NCI-H510A (cell line): Measurements from ENCODE around the gene NATD1.
A peak's percentile ranks its signal among the peaks of the same experiment; 100 is the strongest.

Experiments
- DNase-seq: peaks from one replicate; lab custom pipeline; 2025; lab: John Stamatoyannopoulos, UW

NATD1 gene

DNA sequence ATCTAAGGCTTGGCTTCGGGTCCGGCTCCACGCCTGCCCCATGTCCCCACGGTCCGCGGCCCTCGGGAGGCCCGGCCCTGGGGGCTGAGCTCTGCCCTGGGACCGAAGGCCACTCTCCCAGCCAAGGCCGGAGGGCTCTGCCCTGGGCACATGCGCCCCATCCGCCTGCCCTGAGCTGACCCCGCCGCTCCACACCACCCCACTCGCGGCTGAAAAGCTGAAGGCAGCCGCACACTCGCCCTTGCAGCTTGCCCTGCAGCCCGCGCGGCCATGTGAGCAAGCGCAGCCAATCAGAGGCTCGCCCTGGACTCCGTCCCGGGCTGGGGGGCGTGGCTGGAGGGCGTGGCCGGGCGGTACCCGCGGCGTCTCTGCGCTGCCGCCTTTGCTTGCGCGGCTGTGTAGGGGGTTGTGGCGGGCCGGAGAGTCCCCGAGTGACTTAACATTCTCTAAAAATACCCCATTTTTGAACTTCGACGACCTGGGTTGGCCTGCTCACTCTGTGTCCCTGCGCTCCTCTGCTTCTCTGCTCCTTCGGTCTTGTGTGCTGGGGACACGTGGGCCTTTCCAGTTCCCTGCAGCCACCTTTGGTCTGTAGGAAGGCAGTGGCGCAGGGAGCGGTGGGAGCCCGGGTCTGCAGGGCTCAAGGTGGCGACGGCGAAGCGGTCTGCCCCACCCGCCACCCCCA lies 22.5 kb upstream of the NATD1 start:
- DNase-seq, result peak; percentile 80

DNA sequence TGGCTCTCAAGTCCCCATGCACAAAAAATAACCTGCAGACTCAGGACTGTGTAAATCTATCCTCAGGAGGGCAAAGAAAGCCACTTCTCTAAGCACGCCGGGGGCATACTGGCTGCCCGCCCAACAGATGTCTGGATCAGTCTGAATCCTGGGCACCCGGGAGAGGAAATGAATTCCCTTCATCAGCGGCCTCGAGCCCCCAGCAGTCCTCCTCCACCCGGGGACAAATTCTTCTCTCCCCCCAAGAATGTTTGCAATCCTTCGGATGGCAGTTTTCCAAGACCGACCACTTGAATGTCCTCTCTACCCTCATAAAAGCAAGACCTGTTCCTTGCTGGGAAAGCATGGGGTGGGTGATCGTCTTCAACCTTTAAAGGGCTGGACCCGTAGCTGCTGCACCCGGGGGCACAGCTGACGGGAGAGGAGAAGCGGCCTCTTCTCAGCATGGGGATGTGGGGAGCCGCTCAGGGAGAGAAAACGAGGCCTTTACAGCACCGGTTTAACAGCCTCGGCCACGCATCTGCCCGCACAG lies 21.9 kb upstream of the NATD1 start:
- no peak for DNase-seq

DNA sequence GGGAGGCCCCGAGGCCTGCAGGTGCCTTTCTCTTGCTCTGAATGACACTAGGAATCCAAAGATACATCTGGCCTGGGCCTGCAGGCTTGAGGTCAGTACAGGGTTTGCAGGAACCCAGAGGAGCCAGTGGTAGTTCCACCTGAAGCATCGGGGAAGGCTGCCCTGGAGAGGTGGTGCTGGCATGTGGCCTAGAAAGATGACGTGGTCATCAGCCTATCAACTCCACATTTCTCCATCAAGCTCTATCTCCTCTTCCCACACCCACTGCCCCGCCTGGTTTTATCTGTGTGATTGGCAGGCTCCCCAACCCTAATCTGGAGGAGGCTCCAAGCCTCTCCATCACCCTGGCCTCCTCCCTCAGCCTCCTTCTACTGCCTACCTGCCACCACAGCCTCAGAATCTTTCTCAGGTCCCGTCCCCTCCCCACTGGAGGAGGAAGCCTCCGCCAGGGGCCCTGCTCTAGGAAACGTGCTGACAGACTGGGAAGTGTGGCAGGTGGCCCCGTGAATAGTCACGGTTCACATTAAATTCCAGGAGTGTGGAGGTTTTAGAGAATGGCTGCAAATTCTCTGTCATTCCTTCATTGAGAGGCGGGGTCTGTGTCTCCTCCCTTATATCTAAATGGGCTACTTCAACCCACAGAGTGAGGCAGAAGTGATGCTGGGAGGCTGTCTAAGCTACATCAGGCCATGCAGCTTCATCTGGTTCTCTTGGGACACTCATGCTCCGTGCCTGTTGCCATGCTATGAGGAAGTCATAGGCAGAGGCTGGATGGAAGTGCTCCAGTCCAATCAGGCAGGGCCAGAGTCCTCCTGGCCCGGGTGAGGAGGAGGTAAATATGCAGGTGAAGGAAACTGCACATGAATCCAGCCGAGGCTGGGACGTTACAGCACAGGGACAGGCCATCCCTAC lies 19.9 kb upstream of the NATD1 start:
- DNase-seq, result no peak

DNA sequence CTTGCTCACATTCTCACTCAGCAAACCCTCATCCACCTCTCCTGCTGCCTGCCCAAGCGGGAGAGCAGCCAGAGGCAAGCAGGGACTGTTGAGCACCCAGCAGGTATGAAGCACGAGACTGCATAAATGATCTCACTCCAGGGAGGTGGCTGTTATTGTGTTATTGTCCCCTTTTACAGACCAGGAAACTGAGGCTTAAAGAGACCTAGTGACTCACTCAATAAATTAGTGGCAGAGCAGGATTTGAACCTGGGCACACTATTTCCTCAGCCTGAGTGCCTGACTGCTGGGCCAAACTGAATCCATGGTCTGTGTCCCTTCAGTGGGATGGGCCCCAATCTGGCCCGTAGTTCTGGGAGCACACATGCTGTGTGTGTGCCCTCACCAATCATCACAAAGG lies 19.0 kb upstream of the NATD1 start:
- no peak for DNase-seq

DNA sequence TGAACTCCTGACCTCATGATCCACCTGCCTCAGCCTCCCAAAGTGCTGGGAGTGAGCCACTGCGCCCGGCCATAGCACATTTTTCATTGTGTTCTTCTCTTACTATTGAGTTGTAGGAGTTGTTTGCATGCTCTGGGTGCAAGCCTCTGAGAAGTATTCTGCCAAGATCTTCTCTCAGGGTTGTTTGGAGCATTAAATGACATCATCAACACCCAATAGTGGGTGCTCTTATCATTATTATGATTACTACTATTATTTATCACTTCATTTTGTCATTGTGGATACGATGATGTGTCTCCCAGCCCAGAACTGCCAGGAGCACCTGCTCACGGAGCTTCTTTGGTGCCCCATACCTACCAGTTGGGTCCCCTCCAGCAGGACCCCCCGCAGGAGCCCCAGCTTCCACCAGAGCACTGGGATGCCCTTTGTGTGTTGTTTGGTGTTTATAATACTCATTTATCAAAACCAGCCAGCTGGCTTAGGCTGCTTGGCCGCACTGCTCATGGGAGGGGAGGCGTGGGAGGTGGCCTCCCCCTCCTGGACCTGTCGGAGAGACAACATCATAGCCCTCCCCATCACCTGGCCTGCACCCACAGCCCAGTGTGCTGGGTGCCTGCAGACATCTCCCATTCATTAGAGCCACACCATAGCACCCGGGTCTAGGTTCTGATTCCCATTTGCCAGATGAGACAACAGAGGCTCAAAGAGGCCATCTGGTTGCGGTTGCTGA lies 18.4 kb upstream of the NATD1 start:
- no peak for DNase-seq

DNA sequence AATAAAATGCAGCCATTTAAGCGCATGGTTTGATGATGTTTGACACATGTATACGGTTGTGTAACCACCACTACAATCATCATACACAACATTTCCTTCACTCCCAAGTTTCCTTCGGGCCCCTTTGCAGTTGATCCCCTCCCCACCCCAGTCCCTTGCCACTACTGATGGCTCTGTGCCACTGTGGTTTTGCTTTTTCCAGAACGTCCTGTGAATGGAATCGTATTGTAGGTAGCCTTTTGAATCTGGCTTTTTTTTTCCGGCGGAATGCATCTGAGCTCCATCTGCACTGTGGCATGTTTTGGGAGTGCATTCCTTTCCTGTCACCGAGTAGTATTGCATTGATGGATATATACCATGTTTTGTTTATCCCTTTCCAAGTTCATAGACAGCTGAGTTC lies 16.2 kb upstream of the NATD1 start:
- DNase-seq, result no peak

DNA sequence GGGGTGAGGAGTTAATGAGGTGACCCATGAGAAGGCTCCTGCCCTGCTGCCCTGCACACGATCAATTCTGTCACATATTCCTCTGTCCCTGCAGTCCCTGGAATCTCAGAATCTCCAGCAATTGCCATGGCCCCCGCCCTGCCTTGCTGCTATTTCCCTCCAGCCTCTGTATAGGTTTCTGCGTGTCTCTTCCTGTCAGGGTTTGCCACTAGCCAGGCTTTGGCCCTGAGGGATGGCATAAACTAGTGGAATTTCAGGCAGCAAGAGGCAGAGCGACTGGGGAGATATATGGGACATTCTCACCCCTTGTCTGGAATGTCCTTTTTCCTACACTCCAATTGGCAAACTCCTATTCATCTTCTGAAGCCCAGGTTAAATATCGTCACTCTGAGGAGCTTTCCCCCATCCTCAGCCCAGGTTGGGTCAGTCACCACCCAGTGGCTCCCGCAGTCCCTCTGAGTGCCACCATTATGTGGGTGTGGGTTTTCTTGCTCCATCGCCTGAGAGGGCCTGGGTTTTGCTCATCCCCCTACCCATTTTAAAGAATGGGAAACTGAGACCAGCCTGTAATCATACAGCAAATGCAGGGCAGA lies 15.5 kb upstream of the NATD1 start:
- no peak for DNase-seq

DNA sequence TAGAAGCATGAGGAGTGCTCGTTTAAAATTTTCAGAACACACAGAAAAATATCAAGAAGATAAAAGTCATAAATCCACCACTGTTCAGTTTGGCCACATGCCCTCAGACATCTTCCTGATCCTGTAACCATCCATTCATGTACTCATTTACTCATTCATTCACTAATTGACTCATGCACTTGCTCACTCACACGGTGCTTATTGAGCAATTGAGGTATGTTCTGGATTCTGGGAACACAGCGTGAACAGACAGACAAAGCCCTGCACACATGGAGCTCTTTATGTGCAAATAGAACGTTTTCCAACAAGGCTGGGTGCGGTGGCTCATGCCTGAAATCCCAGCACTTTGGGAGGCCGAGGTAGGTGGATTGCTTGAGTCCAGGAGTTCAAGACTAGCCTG lies 10.2 kb upstream of the NATD1 start:
- no peak for DNase-seq

DNA sequence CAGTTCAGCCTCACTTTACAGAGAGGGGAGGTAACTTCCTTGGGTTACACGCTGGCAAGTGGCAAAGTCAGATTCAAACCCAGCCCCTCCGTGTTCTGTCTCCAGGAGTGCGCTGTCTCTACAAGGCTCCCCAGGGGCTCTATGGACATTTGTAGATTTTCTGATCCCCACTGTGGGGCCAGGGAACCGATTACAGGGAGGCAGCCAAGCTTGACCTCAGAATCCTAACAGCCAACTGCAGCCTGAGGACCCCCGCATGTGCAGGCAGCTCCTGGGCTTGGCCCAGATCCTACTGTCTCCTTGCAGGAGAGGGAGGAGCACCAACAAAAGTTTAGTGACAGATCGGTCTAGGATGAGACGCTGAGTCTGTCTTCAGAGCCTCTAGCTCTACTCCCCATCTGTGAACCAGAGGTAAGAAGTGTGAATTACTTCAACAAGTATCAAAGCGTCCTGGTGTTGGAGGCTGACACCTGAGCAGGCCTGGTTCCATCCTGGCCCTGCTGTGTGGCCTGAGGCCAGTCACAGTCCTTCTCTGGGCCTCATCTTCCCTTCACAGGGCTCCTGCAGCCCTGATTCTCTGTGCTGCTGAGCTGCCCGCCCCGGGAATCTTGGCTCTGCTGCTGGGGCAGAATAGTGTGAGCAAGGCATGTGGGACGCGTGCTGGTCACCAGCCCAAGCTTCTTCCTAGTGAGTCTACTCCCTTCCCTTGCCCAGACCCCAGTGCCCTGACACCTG lies 9.2 kb upstream of the NATD1 start:
- no peak for DNase-seq

DNA sequence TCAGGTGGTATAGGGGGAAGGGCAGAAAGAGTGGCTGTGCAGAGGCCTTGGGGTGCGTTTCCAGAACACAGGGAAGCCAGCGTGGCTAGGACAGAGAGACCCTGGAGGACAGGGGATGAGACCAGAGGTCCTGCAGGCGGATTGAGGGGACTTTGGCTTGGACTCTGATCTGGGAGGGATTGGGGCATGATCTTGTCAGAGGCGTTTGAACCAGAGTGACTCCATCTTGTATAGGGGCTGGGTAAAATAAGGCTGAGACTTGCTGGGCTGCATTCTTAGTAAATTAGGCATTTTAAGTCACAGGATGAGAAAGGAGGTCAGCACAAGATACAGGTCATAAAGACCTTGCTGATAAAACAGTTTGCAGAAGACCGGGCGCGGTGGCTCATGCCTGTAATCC lies 5.4 kb upstream of the NATD1 start:
- no peak for DNase-seq

DNA sequence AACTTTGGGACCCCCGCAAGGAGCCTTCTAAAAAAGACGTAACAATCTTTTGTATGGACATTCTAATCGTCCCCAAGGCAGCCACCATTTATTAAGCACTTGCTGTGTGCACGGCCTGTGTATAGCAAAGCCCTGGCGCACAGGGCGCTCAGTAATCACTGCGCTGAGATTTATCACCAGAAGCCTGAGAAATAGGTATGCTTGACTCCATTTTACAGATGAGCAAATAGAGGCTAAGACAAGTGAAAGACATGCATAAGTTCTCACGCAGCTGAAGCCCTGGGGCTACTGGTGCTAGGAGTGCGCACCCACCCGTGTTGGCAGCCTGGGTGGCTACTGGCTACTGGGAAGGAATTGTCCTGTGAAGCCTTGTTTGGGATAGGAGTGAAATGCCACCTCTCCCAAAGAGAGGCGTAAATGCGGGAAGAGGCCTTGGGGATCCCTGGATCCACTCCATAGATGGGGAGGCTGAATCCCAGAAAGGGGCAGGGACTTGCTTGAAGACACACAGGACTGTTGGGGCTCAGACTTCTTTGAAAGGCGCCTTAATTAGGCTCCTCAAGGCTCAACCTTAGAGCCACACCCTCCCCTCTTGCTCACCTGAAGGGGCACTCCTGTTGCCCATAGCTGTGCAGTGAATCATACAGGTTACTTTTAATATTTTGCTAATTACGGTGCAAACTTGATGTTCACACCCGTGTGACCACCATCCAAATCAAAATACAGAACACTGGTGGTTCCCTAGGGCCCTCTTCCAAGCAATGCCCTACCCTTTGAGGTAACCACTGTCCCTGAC lies 634 bp upstream of the NATD1 start:
- no peak for DNase-seq

DNA sequence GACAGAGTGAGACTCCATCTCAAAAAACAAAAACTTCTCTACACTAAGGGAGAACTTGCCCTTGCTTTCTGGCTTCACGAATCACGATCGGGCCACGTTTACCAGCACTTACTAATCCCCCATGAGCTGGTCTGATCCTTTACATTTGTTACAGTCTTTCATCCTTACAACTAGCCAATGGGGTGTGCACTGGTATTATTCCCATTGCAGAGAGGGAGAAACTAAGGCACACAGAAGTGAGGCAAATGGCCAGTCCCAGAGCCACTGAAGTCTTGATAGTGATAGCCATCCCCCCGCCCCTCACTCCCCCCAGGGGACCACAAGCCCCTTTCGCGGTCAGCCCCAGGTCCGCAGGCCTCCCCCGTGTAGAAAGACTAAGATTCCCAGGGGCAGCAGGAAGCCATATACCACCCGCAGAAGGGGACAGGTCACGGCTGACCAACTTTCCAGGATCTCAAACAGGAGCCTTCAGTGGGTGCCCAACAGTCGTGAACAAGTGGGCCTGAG lies 868 bp downstream of the NATD1 start:
- DNase-seq, result no peak

DNA sequence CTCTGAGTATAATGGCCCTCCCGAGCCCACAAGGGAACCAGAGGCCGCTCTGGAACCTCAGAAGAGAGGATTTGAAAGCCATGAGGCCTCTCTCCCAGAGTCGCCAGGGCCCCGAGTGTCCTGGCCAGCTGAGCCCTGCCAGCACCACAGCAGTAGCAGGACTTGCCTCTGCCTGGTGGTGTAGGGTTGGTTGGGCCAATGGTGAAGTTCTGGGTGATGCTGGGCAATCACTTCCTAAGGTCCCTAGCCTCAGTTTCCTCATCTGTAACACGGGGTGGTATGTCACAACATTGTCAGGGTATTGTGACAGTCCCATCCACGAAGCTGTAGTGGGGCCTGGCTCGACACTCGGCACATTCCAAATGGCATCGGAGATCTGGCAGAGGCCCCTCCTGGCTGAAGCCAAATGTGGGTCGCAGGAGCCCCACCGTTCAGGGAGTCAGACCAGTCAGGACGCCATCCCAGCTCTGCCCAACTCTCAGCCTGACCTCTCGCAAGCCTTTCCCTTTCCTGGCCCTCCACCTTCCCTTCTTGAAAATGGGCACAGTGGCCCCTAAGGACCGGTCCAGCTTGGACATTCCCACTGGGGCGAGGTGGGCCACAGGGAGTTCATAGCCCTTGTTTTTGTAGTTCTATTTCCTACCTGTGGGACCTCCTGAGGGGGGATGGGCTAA lies 1.7 kb downstream of the NATD1 start:
- no peak for DNase-seq

DNA sequence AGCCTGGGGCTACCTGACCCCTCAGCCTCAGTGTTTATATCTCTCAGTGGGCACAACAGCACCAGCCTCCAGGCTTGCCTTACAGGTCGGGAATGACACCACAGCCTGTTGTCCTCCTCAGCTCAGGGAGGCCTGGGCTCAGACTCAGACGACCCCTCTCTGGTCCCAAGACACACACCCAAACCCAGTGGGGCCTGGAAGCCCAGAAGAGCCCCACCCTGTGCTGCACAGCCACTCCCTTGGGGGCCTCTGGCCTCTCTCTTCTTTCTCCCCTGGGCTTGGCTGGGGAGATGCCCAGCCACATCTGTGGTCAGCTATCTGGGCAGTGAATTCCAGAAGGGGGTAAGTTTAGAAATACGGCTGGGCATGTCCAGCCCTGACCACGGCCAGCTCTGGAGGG lies 2.4 kb downstream of the NATD1 start:
- no peak for DNase-seq

DNA sequence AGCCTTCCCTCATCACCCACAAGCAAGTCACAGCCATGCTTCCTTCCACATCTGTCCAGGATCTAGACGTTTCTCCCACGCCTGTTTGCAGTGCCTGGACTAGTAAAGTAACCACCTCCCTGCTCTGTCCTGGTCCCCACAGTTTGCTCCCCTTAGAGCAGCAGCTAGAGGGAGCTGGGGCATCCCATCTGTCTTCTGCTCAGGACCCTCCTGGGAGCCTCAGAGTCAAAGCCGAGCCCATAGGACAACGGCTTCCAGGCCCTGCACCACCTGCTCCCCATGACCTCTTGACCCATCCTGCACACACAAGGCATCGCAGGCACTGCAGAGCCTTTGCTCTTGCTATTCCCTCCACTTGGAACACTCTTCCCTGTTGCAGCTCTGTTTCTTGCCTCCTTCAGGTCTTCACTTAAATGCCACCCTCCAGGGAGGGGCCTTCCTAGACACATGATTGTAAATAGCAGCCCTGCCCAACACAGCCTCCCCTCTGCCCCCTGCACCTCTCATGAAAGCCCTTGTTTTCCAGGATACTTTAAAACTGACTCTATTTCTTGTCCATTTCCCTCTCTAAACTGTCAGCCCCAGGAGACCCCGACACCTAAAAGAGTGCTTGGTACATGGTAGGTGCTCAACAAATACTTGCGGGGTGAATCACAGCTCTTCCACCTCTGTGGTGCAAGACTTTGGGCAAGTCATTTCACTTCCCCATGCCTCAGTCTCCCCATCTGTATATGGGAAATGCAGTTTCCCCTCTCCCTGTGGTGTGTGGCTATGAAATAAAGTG lies 3.1 kb downstream of the NATD1 start:
- DNase-seq, result no peak

DNA sequence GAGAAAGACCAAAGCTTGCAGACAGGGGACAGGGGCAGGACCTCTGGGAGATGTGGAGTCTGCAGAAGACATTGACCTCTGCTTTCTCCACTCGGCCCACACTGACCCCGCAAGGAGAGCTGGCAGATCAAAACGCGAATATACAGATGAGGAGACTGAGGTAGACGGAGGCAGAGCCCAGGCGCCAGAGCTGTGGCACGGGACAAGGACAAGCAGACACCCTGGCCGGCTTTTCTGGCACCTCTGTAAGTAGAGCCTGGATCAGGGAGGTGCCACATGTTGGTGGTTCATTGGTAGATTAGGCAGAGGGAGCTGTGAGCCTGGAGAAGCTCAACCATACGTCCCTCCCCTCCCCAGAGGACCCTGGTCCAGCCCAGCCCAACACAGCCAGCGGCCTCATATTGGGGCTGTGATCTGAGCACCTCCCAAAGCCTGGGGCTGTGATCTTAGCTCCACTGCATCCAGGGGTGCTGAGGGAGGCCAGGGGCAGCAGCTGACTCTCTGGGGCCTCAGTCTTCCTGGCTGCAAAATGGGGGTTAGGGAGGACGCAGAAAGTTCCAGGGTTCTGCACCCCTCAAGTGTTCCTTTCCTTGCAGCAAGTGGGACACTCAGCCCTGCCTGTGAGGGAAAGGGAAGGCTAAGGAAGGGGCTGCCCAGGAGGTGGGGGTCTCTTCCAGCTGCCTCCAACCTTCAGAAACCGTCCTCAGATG lies 4.0 kb downstream of the NATD1 start:
- DNase-seq, result no peak

DNA sequence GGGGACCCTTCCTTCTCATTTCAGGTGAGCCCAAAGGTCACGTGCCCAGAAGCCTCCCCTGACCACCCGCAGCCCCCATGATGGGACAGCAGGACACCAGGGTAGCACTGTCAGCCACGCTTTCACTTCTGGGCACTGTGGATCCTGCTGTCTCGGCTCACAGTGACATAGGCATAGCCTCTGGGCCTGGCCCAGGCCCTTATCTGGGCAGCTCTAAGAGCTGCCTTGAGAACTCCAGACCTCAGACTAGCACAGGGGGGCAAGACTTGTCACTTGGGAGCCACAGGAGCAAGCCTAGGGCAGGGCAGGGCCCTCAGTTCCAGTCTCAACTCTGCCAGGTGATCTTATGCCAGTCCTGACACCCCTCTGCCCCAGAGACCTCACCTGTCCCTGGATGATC lies 4.7 kb downstream of the NATD1 start:
- DNase-seq, result no peak

DNA sequence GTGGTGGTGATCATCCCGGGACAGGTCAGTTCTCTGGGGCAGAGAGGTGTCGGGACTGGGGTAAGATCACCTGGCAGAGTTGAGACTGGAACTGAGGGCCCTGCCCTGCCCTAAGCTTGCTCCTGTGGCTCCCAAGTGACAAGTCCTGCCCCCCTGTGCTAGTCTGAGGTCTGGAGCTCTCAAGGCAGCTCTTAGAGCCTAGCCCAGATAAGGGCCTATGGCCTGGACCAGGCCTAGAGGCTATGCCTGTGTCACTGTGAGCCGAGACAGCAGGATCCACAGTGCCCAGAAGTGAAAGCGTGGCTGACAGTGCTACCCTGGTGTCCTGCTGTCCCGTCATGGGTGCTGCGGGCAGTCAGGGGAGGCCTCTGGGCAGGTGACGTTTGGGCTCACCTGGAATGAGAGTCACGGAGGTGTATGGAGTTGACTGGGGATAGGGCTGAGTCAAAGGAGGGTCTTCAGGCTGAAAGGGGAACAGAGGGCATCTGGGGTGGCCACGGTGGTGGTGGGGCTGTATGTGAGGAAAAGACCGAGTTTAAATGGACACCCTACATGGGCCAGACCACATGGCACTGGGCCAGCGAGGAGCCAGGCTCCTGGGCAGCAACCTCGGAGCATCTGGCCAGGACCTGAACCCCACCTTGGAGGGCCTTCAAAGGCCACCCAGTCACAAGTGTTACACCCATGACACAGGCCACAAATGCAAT lies 5.5 kb downstream of the NATD1 start:
- no peak for DNase-seq
